GM13977 (cell line): ENCODE measurements around the gene ATF6.

ENCODE experiments used
- DNase-seq: peaks from one replicate; pipeline ENCODE4 v3.0.0; 2012; ENCODE audit warnings: low spot score
- in situ Hi-C: fragments of 300-500 bp; cut with MboI; formaldehyde crosslinking; loops from one replicate; pipeline ENCODE4 v1.12.0; 2022; ENCODE audit warnings: low sequenced_read_pairs, low pct_unique_long_range_greater_than_20kb, mixed read lengths, inconsistent platforms; ENCODE audit not compliant: unreplicated experiment
- TF ChIP-seq, protein P1 (sequence below): IDR thresholded peaks from 2 replicates; pipeline ENCODE4 v1.5.1; 2012; ENCODE audit warnings: mild to moderate bottlenecking, control low read depth; ENCODE audit not compliant: insufficient read depth; ENCODE audit errors: extremely low read depth, missing control alignments

Gene ATF6

DNA sequence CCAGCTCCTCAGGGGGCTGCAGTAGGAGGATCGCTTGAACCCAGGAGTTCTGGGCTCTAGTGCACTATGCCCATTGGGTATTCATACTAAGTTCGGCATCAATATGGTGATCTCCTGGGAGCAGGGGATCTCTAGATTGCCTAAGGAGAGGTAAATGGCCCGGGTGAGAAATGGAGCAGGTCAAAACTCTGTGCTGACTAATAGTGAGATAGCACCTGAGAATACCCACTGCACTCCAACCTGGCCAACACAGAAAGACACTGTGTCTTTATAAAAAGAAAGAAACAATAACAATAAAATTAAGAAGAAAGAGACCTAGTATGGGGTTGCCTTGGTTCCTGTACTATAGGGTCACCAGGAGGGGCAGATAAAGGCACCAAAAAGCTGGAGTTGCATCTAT, 30.3 kb upstream of the ATF6 start:
- in situ Hi-C loops = loop anchor here (25.0 kb wide), 1 partner anchor 99 kb away; the partner anchor contains the start of gene FCGR3B
- TF ChIP-seq, protein P1, sequence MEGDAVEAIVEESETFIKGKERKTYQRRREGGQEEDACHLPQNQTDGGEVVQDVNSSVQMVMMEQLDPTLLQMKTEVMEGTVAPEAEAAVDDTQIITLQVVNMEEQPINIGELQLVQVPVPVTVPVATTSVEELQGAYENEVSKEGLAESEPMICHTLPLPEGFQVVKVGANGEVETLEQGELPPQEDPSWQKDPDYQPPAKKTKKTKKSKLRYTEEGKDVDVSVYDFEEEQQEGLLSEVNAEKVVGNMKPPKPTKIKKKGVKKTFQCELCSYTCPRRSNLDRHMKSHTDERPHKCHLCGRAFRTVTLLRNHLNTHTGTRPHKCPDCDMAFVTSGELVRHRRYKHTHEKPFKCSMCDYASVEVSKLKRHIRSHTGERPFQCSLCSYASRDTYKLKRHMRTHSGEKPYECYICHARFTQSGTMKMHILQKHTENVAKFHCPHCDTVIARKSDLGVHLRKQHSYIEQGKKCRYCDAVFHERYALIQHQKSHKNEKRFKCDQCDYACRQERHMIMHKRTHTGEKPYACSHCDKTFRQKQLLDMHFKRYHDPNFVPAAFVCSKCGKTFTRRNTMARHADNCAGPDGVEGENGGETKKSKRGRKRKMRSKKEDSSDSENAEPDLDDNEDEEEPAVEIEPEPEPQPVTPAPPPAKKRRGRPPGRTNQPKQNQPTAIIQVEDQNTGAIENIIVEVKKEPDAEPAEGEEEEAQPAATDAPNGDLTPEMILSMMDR = no peak
- DNase-seq = no peak

- in situ Hi-C loops = loop anchor here (25.0 kb wide), 1 partner anchor 99 kb away; the partner anchor contains the start of gene FCGR3B
- TF ChIP-seq, protein P1 = no peak
- DNase-seq = no peak
Observed at GRCh38 chr1:161736335-161736969, 29.7 kb upstream of the ATF6 start.

- TF ChIP-seq, protein P1 = no peak
- DNase-seq = no peak
- in situ Hi-C loops = loop anchor here (25.0 kb wide), 1 partner anchor 100 kb away; the partner anchor contains the start of gene FCGR3B
Observed at GRCh38 chr1:161737625-161738024, 28.5 kb upstream of the ATF6 start.

- peak; percentile 26 for DNase-seq
Observed at GRCh38 chr1:161738627-161739287, 27.4 kb upstream of the ATF6 start.

DNA sequence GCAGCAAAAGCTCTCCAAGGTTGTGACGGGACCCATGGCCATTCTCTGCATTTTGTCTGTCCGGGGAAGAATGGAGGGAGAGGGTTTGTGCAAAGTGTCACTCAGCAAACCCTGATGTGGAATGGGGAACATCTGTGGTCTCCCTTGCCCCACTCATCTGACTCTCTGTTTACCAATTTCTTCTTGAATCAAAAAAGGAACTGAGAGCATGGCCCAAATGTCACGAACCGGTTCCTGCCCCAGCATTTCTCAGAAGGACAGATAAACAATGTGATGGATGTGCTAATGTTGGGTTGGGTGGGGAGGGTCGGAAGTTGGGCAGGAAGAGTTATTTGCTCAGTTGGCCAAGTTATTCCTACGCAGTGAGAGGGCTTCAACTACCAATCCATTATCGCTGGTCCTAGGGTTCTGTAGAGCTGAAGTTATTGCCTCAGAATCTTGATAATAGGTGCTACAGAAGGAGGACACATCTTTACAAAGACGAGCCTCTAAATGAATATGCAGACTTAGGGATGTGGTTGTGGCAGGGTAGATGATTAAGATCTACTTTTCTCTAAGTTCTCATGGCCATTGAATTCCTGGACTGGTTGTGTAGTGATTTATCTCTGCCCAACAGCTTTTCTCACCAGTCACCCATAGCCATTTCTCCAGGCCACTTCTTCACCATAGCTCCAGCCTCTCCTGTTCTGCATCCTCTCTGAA, 26.1 kb upstream of the ATF6 start:
- TF ChIP-seq, protein P1 = no peak
- in situ Hi-C loops = loop anchor here (10.0 to 25.0 kb wide), 2 partner anchors 103 to 255 kb away; partner anchors contain the start of gene FCGR3B
- DNase-seq = no peak

More at GRCh38 chr1:161738627-161739287, 27.4 kb upstream of the ATF6 start:
- in situ Hi-C loops = loop anchor here (25.0 kb wide), 1 partner anchor 101 kb away; the partner anchor contains the start of gene FCGR3B
- TF ChIP-seq, protein P1 = peak; percentile 75

DNA sequence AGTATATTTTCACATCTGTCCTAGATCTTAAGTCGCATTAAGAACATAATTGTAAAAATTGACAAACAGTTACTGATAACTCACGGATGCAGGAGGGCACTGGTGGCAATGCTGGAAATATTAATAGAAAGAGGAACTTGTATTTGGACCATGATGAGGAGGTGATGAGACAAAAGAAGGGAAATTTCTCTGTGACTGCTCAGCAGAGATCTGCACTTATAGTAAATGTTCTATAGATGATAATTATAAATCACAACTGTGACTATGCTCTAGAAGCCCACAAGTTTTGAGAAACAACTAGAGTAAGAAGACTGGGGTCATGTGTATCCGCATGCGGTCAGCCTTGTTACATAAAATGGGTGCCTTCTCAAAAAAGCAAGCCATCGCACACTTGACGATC, 25.2 kb upstream of the ATF6 start:
- in situ Hi-C loops = loop anchor here (10.0 to 25.0 kb wide), 2 partner anchors 104 to 256 kb away; partner anchors contain the start of gene FCGR3B
- no peak for DNase-seq
- TF ChIP-seq, protein P1 = no peak
